Neural progenitor cell (in vitro differentiated cells): ENCODE data around the gene SCYL3.

Experiments used
- CTCF ChIP-seq: fragments of 200-600 bp; sonication (generic); IDR thresholded peaks from 2 replicates; pipeline ENCODE4 v1.5.1; 2017; ENCODE audit warnings: antibody characterized with exemption, mild to moderate bottlenecking
- EZH2 ChIP-seq: fragments of 200-600 bp; sonication (generic); IDR thresholded peaks from 2 replicates; pipeline ENCODE4 v1.6.1; 2017; ENCODE audit warnings: antibody characterized with exemption, mild to moderate bottlenecking, moderate library complexity

DNA sequence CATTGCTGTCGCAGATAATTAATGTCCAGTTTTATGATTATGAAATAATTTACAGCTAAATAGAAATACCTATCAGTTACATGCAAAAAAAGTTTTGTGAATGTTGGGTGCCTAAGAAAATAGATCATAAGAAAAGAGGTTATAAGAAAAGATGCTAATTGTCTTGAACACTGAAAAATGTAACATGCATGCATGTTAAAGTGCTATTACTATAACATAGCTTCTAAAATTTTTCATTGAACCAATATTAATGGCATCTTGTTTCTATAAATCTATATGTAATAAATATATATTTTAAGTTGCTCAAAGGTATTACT is 35.5 kb upstream of the SCYL3 start:
- no peak for TF ChIP-seq CTCF
- no peak for TF ChIP-seq EZH2
